ENCODE measurements around the gene ALDH6A1.

Gene ALDH6A1

GRCh38 chr14:74019408-74020137, 64.7 kb downstream of the ALDH6A1 start:
- no peak for TF ChIP-seq CTCF (IDR thresholded peaks at IDR 0.05; ENCODE audit: extremely low read depth, missing control alignments)
- no peak for DNase-seq (ENCODE audit: low spot score)

- TF ChIP-seq CTCF (IDR thresholded peaks at IDR 0.05; ENCODE audit: extremely low read depth, missing control alignments): no peak
- peak; percentile 97 for DNase-seq (ENCODE audit: low spot score)
Observed at GRCh38 chr14:74018586-74019407, 65.5 kb downstream of the ALDH6A1 start, which contains the start of the genes BBOF1 and ENTPD5. BBOF1 (plus strand) TSS chr14:74019349; CDS start chr14:74019479, 130 bp downstream. ENTPD5 (minus strand) TSS chr14:74019288; CDS start chr14:73988102, 31,186 bp downstream.

- no peak for TF ChIP-seq CTCF (IDR thresholded peaks at IDR 0.05; ENCODE audit: extremely low read depth, missing control alignments)
- DNase-seq (ENCODE audit: low spot score): peak; percentile 54
Observed at GRCh38 chr14:74018174-74018585, 66.1 kb downstream of the ALDH6A1 start.

GRCh38 chr14:74015963-74016362, 68.3 kb downstream of the ALDH6A1 start:
- DNase-seq (ENCODE audit: low spot score): no peak
- TF ChIP-seq CTCF (IDR thresholded peaks at IDR 0.05; ENCODE audit: extremely low read depth, missing control alignments): no peak

DNA sequence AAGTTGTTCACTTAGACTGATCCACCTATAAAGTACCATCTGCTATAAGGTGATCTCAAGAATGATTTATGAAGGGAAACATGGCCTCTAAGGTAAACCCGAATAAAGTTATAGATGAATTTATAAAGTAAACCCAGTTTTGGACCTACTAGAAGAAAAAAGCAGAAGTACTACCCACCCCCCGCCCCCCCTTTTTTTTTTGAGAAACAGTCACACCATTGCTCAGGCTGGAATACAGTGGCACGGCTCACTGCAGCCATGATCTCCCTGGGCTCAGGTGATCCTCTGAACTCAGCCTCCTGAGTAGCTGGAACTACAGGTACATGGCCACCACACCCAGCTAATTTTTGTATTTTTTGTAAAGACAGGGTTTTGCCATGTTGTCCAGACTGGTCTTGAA, 69.1 kb downstream of the ALDH6A1 start:
- TF ChIP-seq CTCF (IDR thresholded peaks at IDR 0.05; ENCODE audit: extremely low read depth, missing control alignments): no peak
- DNase-seq (ENCODE audit: low spot score): no peak

GRCh38 chr14:74014299-74014698, 70.0 kb downstream of the ALDH6A1 start:
- DNase-seq (ENCODE audit: low spot score): no peak
- TF ChIP-seq CTCF (IDR thresholded peaks at IDR 0.05; ENCODE audit: extremely low read depth, missing control alignments): no peak
